IPS-NIHi7 (cell line): ENCODE results near the gene GAL.

Experiments used
- DNase-seq: peaks from one replicate; pipeline ENCODE4 v3.0.0; 2012; ENCODE audit warnings: mixed read lengths; ENCODE audit errors: extremely low spot score

Gene GAL

GRCh38 chr11:68680541-68681231 is 3.7 kb upstream of the GAL start:
- no peak for DNase-seq

GRCh38 chr11:68682531-68682961 is 1.8 kb upstream of the GAL start:
- no peak for DNase-seq

- no peak for DNase-seq
These were observed 1.2 kb upstream of the GAL start for GRCh38 chr11:68683121-68683520.

- DNase-seq, result peak; percentile 18
These were observed 584 bp upstream of the GAL start for GRCh38 chr11:68683536-68684384.

- DNase-seq, result peak; percentile 7
These were observed 1.5 kb downstream of the GAL start for GRCh38 chr11:68685656-68686380.

- DNase-seq, result no peak
These were observed 2.1 kb downstream of the GAL start for GRCh38 chr11:68686486-68686885.

GRCh38 chr11:68687311-68687710 is 3.0 kb downstream of the GAL start:
- no peak for DNase-seq

- no peak for DNase-seq
These were observed 3.6 kb downstream of the GAL start for GRCh38 chr11:68687986-68688385.

- DNase-seq, result no peak
These were observed 4.5 kb downstream of the GAL start for GRCh38 chr11:68688881-68689280.

GRCh38 chr11:68689737-68690625 is 5.6 kb downstream of the GAL start:
- DNase-seq, result no peak

GRCh38 chr11:68690671-68691401 is 6.5 kb downstream of the GAL start:
- DNase-seq, result no peak

GRCh38 chr11:68691402-68691784 is 7.0 kb downstream of the GAL start:
- DNase-seq, result no peak

GRCh38 chr11:68692115-68692514 is 7.8 kb downstream of the GAL start:
- DNase-seq, result no peak

- no peak for DNase-seq
These were observed 8.6 kb downstream of the GAL start for GRCh38 chr11:68692871-68693483.

- DNase-seq, result no peak
These were observed 9.1 kb downstream of the GAL start for GRCh38 chr11:68693484-68693882.

GRCh38 chr11:68694431-68695297 is 10.3 kb downstream of the GAL start:
- peak; percentile 53 for DNase-seq

GRCh38 chr11:68695531-68695930 is 11.2 kb downstream of the GAL start:
- DNase-seq, result no peak

- no peak for DNase-seq
These were observed 14.6 kb downstream of the GAL start for GRCh38 chr11:68698993-68699392.

- DNase-seq, result peak; percentile 67
These were observed 20.5 kb downstream of the GAL start for GRCh38 chr11:68704887-68705286.
